Ascending aorta (tissue), 2 donors: ENCODE measurements around the gene SS18L1. TPM values are rescaled to one million over a fixed set of nuclear protein-coding genes. Genes with fewer than 3 reads are reported as not detected.

Experiments
- DNase-seq, 2 donors: peaks; one replicate each; pipeline ENCODE4 v3.0.0-alpha.2; 2019; ENCODE audit warnings: low spot score in 2 of 2
- H3K27ac ChIP-seq, 2 donors: fragments of 200-600 bp; sonication (generic); one replicate each; pipeline ENCODE4 v1.5.1; 2016 to 2017; ENCODE audit warnings: mild to moderate bottlenecking in 1 of 2
- H3K27me3 ChIP-seq: fragments of 200-600 bp; sonication (generic); one replicate; pipeline ENCODE4 v1.5.1; 2017
- H3K36me3 ChIP-seq, 2 donors: fragments of 200-600 bp; sonication (generic); one replicate each; pipeline ENCODE4 v1.5.1; 2016
- H3K4me1 ChIP-seq, 2 donors: fragments of 200-600 bp; sonication (generic); one replicate each; pipeline ENCODE4 v1.5.1; 2016 to 2017; ENCODE audit warnings: mild to moderate bottlenecking in 1 of 2
- H3K4me3 ChIP-seq, 2 donors: fragments of 200-600 bp; sonication (generic); one replicate each; pipeline ENCODE4 v1.5.1; 2016 to 2017; ENCODE audit warnings: mild to moderate bottlenecking in 1 of 2
- H3K9me3 ChIP-seq, 2 donors: fragments of 200-600 bp; sonication (generic); one replicate each; pipeline ENCODE4 v1.5.1; 2016
- CTCF ChIP-seq, 3 experiments: fragments of 200-600 bp in 2 of 3; fragments of 450-650 bp in 1 of 3; sonication (generic) in 2 of 3; IDR thresholded peaks; one replicate each; pipeline ENCODE4 v1.5.1; 2016 to 2019; ENCODE audit warnings: antibody characterized with exemption in 3 of 3, mild to moderate bottlenecking in 1 of 3, moderate library complexity in 1 of 3
- intact Hi-C: fragments of 100-400 bp; cut with DNase I; formaldehyde crosslinking; loops from one replicate; pipeline ENCODE4 v1.15.1; 2023
- total RNA-seq: library from RNA; depleted of rRNA; stranded (reverse); fragments of >200 nt; gene quantifications from one replicate; pipeline ENCODE4 v1.1.0, GENCODE V29; 2016

The SS18L1 gene
- total RNA-seq, 1 donor from 2014 or later, result 39.8 TPM

GRCh38 chr20:62156592-62157386, 13.2 kb downstream of the SS18L1 start:
- no peak for DNase-seq
- H3K4me1 ChIP-seq, result peaks cover 0 to 2% of the 10 kb centered on the region in 2 donors
- H3K36me3 ChIP-seq, result peaks cover 22 to 33% of the 10 kb centered on the region in 2 donors
- H3K9me3 ChIP-seq, result no peaks in the 10 kb centered on the region
- no peaks in the 10 kb centered on the region for H3K27me3 ChIP-seq
- peak; percentile 30 to 64 (median 61) for TF ChIP-seq CTCF (IDR thresholded peaks at IDR 0.05)
- no peak overlapping the region for H3K27ac ChIP-seq
- intact Hi-C loops, result loop anchor here (2.0 kb wide), 1 partner anchor 146 kb away; no protein-coding TSS in a partner anchor
- no peak overlapping the region for H3K4me3 ChIP-seq

- Histone ChIP-seq H3K27ac (no peak overlapping the region), H3K27me3 (no peaks in the 10 kb centered on the region), H3K36me3 (peaks cover 28 to 40% of the 10 kb centered on the region in 2 donors), H3K4me3 (no peak overlapping the region), H3K4me1 (peaks cover 0 to 2% of the 10 kb centered on the region in 2 donors), H3K9me3 (no peaks in the 10 kb centered on the region)
- intact Hi-C loops, result loop anchor here (2.0 kb wide), 1 partner anchor 147 kb away; no protein-coding TSS in a partner anchor
- DNase-seq, result no peak
- TF ChIP-seq CTCF (IDR thresholded peaks at IDR 0.05), result no peak
Observed at GRCh38 chr20:62157387-62158087, 14.0 kb downstream of the SS18L1 start.

- Histone ChIP-seq H3K9me3 (no peaks in the 10 kb centered on the region), H3K27ac (no peak overlapping the region), H3K4me3 (no peak overlapping the region), H3K27me3 (no peaks in the 10 kb centered on the region), H3K4me1 (peaks cover 0 to 2% of the 10 kb centered on the region in 2 donors), H3K36me3 (peaks cover 33 to 45% of the 10 kb centered on the region in 2 donors)
- intact Hi-C loops, result no loop called here
- no peak for DNase-seq
- TF ChIP-seq CTCF (IDR thresholded peaks at IDR 0.05), result no peak
Observed at GRCh38 chr20:62158088-62158400, 14.5 kb downstream of the SS18L1 start.

- intact Hi-C loops, result no loop called here
- Histone ChIP-seq H3K27me3 (no peaks in the 10 kb centered on the region), H3K36me3 (peaks cover 36 to 50% of the 10 kb centered on the region in 2 donors), H3K9me3 (no peaks in the 10 kb centered on the region), H3K27ac (no peak overlapping the region), H3K4me3 (no peak overlapping the region), H3K4me1 (peaks cover 0 to 2% of the 10 kb centered on the region in 2 donors)
- no peak for TF ChIP-seq CTCF (IDR thresholded peaks at IDR 0.05)
- no peak for DNase-seq
Observed at GRCh38 chr20:62158541-62158940, 15.0 kb downstream of the SS18L1 start.

GRCh38 chr20:62159052-62159451, 15.5 kb downstream of the SS18L1 start:
- no peak for DNase-seq
- Histone ChIP-seq H3K9me3 (no peaks in the 10 kb centered on the region), H3K27me3 (no peaks in the 10 kb centered on the region), H3K36me3 (peaks cover 41 to 55% of the 10 kb centered on the region in 2 donors), H3K4me1 (peaks cover 0 to 2% of the 10 kb centered on the region in 2 donors), H3K27ac (no peak overlapping the region), H3K4me3 (no peak overlapping the region)
- intact Hi-C loops, result no loop called here
- TF ChIP-seq CTCF (IDR thresholded peaks at IDR 0.05), result no peak
